Keratinocyte (primary cell): ENCODE measurements around the gene MED8.

ENCODE experiments used
- EZH2 ChIP-seq: IDR thresholded peaks from one replicate; pipeline ENCODE4 v1.6.1; 2012; ENCODE audit warnings: inconsistent platforms, mild to moderate bottlenecking, low read length, moderate library complexity
- TF ChIP-seq, protein P1 (sequence below), 3 experiments: IDR thresholded peaks in 1 of 3; conservative IDR thresholded peaks in 1 of 3; optimal IDR thresholded peaks in 1 of 3; 2 replicates in 2 of 3; 3 replicates in 1 of 3; pipeline versions ENCODE3 to v1.5.1; 2011; ENCODE audit warnings: low read length in 3 of 3, mild to moderate bottlenecking in 3 of 3, moderate library complexity in 2 of 3, control low read depth in 1 of 3, inconsistent platforms in 1 of 3; ENCODE audit not compliant: insufficient read depth in 2 of 3; ENCODE audit errors: extremely low read depth in 1 of 3

DNA sequence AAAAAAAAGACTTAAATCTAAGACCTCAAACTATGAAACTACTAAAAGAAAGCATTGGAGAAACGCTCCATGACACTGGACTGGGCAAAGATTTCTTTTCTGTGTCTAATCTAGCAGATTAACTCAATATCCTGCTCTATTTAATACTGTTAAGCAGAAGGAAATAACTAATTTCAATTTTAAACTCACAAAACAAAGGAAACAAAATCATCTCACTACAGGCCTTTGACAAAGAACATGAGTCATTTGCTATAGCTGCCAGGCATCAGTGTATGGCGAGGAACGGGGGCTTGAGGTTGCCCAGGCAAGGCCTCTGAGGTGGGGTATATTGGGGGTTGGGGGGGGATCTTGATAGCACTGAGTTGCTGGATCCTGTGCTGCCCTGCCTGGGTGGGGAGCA lies 21.0 kb upstream of the MED8 start:
- TF ChIP-seq, protein P1, sequence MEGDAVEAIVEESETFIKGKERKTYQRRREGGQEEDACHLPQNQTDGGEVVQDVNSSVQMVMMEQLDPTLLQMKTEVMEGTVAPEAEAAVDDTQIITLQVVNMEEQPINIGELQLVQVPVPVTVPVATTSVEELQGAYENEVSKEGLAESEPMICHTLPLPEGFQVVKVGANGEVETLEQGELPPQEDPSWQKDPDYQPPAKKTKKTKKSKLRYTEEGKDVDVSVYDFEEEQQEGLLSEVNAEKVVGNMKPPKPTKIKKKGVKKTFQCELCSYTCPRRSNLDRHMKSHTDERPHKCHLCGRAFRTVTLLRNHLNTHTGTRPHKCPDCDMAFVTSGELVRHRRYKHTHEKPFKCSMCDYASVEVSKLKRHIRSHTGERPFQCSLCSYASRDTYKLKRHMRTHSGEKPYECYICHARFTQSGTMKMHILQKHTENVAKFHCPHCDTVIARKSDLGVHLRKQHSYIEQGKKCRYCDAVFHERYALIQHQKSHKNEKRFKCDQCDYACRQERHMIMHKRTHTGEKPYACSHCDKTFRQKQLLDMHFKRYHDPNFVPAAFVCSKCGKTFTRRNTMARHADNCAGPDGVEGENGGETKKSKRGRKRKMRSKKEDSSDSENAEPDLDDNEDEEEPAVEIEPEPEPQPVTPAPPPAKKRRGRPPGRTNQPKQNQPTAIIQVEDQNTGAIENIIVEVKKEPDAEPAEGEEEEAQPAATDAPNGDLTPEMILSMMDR (optimal IDR thresholded peaks at IDR 0.05 in 1 of 3, IDR thresholded peaks at IDR 0.05 in 1 of 3, conservative IDR thresholded peaks at IDR 0.05 in 1 of 3; ENCODE audit: extremely low read depth in 1 of 3, insufficient read depth in 2 of 3, low read length in 3 of 3) = no peak
- TF ChIP-seq EZH2 = no peak
